Kidney (tissue), 14 donors: ENCODE data around the gene NHSL2. TPM values are rescaled to one million over a fixed set of nuclear protein-coding genes. Genes with fewer than 3 reads are reported as not detected.

Source experiments
- DNase-seq, 5 donors: peaks; one replicate each; pipeline ENCODE4 v3.0.0-alpha.2; 2013 to 2020
- FAIRE-seq: peaks from 2 replicates; lab custom pipeline; 2012; peaks lifted over from hg19 to GRCh38; lab: Jason Lieb, UNC
- H3K27ac ChIP-seq, 2 donors: one replicate each; pipeline ENCODE4 v1.7.0; 2013; ENCODE audit warnings: low read depth in 2 of 2, low read length in 2 of 2, inconsistent platforms in 1 of 2
- H3K27me3 ChIP-seq: one replicate; pipeline ENCODE4 v1.7.1; 2013; ENCODE audit warnings: low read length, inconsistent platforms; ENCODE audit not compliant: control insufficient read depth, insufficient read depth
- H3K36me3 ChIP-seq, 3 donors: one replicate each; pipeline versions ENCODE4 v1.7.0 to v1.7.1; 2013; ENCODE audit warnings: low read length in 3 of 3, control low read depth in 1 of 3, inconsistent platforms in 1 of 3; ENCODE audit not compliant: insufficient read depth in 3 of 3, control insufficient read depth in 2 of 3
- H3K4me1 ChIP-seq, 3 donors: one replicate each; pipeline versions ENCODE4 v1.7.0 to v1.7.1; 2013; ENCODE audit warnings: low read length in 3 of 3, inconsistent platforms in 1 of 3, low read depth in 1 of 3; ENCODE audit not compliant: control insufficient read depth in 2 of 3, insufficient read depth in 2 of 3
- H3K4me3 ChIP-seq, 3 donors: one replicate each; pipeline versions ENCODE4 v1.7.0 to v1.8.1; 2013; ENCODE audit warnings: low read length in 3 of 3, control low read depth in 1 of 3, inconsistent platforms in 1 of 3
- H3K9ac ChIP-seq, 3 donors: one replicate each; pipeline versions ENCODE4 v1.7.0 to v1.7.1; 2013; ENCODE audit warnings: low read length in 3 of 3, control low read depth in 1 of 3, inconsistent platforms in 1 of 3
- H3K9me3 ChIP-seq, 3 donors: one replicate each; pipeline versions ENCODE4 v1.7.0 to v1.7.1; 2013; ENCODE audit warnings: low read length in 3 of 3, control low read depth in 1 of 3, inconsistent platforms in 1 of 3; ENCODE audit not compliant: control insufficient read depth in 2 of 3, insufficient read depth in 1 of 3
- intact Hi-C: fragments of 100-400 bp; cut with DNase I; formaldehyde crosslinking; loops from one replicate; pipeline ENCODE4 v1.11.1; 2022
- polyA plus RNA-seq: library from polyadenylated mRNA; stranded (reverse); fragments of 350-450 nt; fragmentation: Illumina TruSeq; extraction: RNeasy Lipid Tissue Mini Kit (QIAGEN cat#74804); gene quantifications from one replicate; pipeline ENCODE4 v1.2.3, GENCODE V29; 2014; ENCODE audit warnings: low read depth, low replicate concordance; ENCODE audit not compliant: insufficient read depth
- total RNA-seq: library from RNA; stranded (reverse); fragmentation: NEBNext Ultra II Directional; extraction: Animal tissue kit (Norgen Biotek cat#: 25700); gene quantifications from one replicate; pipeline ENCODE4 v1.2.1, GENCODE V29; 2021
- TF ChIP-seq, protein P1 (sequence below): IDR thresholded peaks from 3 replicates; pipeline ENCODE4 v1.5.1; 2012; ENCODE audit warnings: mild to moderate bottlenecking, moderate library complexity, borderline replicate concordance; ENCODE audit not compliant: insufficient read depth; ENCODE audit errors: extremely low read depth
- donor health status: control.
- donor health status: control.
- donor health status: control.
- donor health status: control.
- donor health status: control.
- donor health status: DM: yes; HTN: yes; CAD: no.
- donor health status: Normal renal cell carcinoma (clear cell type).

Gene NHSL2
- total and polyA plus RNA-seq, 2 donors from 2014 or later, result 1.3 to 10.8 TPM

DNA sequence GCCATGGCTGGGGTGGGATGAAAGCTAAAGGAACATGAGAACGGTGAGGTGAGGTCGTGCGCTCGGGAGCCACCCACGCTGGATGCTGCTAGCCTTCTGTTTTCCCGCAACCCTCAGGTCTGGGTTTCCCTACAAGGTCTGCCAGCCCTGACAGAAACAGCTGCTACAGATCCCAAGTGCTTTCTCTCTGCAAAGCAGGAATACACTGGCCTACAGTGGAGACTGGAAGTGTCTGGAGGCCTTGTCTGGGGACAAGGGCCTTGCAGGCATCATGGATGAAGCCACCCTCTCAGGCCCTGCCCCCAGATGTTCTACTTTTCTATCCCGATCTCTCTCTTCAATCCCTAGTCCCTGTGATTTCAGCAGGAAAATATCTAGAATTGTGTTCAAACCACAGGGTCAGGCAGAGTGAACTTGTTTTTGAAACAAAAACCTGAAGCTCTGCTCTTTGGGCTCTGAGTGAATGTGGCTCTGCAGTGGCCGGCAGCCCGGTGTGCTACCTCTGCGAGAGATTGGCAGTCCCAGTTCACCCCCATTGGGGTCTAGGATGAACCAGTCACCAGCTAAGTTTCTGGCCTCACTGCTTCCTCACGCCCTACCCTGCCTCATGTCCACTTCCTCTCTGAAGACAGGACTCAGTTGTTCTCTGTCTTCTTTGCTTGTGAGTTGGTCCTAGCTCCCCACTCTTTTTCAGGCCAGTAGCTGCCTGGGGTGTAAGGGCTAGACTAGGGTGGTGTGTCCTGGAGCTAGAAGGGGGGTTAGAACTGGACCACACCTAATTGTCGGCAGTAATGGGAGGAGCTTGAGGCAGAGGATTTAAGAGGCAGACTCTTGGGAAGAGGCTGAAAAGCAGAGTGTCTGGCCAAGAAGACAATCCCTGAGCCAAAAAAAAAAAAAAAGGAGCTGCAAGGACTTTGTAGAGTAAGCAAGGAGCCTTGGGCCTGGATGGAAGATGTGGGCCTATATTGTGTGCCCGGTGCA is 131.5 kb downstream of the NHSL2 start:
- H3K4me1 ChIP-seq, result peaks cover 0 to 5% (median 0%) of the 10 kb centered on the region in 3 donors
- no peaks in the 10 kb centered on the region for H3K36me3 ChIP-seq
- TF ChIP-seq, protein P1, sequence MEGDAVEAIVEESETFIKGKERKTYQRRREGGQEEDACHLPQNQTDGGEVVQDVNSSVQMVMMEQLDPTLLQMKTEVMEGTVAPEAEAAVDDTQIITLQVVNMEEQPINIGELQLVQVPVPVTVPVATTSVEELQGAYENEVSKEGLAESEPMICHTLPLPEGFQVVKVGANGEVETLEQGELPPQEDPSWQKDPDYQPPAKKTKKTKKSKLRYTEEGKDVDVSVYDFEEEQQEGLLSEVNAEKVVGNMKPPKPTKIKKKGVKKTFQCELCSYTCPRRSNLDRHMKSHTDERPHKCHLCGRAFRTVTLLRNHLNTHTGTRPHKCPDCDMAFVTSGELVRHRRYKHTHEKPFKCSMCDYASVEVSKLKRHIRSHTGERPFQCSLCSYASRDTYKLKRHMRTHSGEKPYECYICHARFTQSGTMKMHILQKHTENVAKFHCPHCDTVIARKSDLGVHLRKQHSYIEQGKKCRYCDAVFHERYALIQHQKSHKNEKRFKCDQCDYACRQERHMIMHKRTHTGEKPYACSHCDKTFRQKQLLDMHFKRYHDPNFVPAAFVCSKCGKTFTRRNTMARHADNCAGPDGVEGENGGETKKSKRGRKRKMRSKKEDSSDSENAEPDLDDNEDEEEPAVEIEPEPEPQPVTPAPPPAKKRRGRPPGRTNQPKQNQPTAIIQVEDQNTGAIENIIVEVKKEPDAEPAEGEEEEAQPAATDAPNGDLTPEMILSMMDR, result no peak
- no peak for FAIRE-seq
- intact Hi-C loops, result no loop called here
- no peak overlapping the region for H3K9ac ChIP-seq
- DNase-seq, result peak in 4 of 5 donors; percentile 57 to 79 (median 72)
- H3K4me3 ChIP-seq, result no peak overlapping the region
- H3K9me3 ChIP-seq, result no peaks in the 10 kb centered on the region
- H3K27ac ChIP-seq, result peak overlapping the region in 1 of 2 donors; percentile 53
- no peaks in the 10 kb centered on the region for H3K27me3 ChIP-seq

DNA sequence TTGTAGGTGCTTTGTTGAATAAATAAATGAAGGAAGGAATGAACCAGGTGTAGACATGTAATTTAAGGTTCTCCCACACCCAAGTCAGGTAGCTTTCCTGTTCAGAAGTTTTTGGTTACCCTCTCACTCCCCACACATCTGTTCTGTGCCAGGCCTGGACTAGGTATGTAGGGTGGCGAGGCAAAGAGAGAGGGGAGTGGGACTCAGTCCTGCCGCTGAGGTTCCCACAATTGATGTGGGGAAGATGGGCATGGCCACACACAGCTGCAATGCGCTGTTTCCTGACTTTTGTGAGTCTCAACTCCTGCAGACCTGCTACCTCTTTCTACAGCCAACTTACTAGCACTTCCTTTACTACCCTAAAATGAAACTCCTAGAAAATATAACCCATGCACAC is 132.2 kb downstream of the NHSL2 start:
- H3K27ac ChIP-seq, result no peak overlapping the region
- intact Hi-C loops, result no loop called here
- DNase-seq (no peak), FAIRE-seq (no peak)
- TF ChIP-seq, protein P1, result no peak
- H3K9me3 ChIP-seq, result no peaks in the 10 kb centered on the region
- no peak overlapping the region for H3K9ac ChIP-seq
- H3K4me1 ChIP-seq, result peaks cover 0 to 5% (median 0%) of the 10 kb centered on the region in 3 donors
- H3K36me3 ChIP-seq, result no peaks in the 10 kb centered on the region
- H3K4me3 ChIP-seq, result no peak overlapping the region
- H3K27me3 ChIP-seq, result no peaks in the 10 kb centered on the region

DNA sequence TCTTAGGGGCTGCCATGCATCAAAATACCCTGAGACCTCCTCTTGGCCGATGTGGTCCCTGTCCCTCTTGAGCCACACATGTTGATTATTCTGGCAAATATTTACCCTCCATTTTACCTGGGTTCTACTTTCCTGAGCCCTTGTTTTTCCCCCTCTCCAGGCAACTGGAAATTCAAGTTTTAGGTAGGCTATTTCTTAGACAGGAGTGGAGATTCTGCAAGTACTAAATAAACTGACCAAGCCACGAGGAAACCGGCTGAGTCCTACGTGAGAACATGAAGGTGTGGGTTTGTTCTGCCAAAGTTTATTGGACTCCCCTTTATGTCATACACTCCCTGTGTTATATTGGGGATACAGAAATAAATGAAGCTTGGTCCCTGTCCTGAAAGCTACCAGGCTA is 133.0 kb downstream of the NHSL2 start:
- Histone ChIP-seq H3K9me3 (no peaks in the 10 kb centered on the region), H3K4me1 (peaks cover 0 to 5% (median 0%) of the 10 kb centered on the region in 3 donors), H3K27ac (no peak overlapping the region), H3K4me3 (no peak overlapping the region), H3K27me3 (no peaks in the 10 kb centered on the region), H3K36me3 (no peaks in the 10 kb centered on the region), H3K9ac (no peak overlapping the region)
- TF ChIP-seq, protein P1, result no peak
- intact Hi-C loops, result no loop called here
- DNase-seq, result peak in 1 of 5 donors; percentile 3
- FAIRE-seq, result no peak
